22Rv1 (cell line): ENCODE measurements around the gene MVP.

Experiments
- ZFX ChIP-seq: fragments of 450-650 bp; IDR thresholded peaks from 2 replicates; pipeline ENCODE4 v1.6.1; 2017; ENCODE audit warnings: antibody characterized with exemption, borderline replicate concordance
- TF ChIP-seq, protein P1 (sequence below): fragments of 450-650 bp; IDR thresholded peaks from 2 replicates; pipeline ENCODE4 v1.5.1; 2017; ENCODE audit warnings: mild to moderate bottlenecking

DNA sequence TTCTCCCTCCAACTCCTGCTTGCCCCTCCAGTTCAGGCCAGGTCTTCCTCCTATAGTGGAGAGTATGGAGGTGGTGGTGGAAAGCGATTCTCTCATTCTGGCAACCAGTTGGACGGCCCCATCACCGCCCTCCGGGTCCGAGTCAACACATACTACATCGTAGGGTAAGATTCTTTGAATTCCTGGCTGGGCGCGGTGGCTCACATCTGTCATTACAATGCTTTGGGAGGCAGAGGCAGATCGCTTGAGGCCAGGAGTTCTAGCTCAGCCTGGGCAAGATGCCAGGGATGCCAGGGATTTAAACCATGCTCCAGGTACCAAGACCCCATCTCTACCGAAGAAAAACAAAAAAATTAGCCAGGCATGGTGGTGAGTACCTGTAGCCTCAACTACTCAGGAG is 40.8 kb upstream of the MVP start:
- TF ChIP-seq, protein P1, sequence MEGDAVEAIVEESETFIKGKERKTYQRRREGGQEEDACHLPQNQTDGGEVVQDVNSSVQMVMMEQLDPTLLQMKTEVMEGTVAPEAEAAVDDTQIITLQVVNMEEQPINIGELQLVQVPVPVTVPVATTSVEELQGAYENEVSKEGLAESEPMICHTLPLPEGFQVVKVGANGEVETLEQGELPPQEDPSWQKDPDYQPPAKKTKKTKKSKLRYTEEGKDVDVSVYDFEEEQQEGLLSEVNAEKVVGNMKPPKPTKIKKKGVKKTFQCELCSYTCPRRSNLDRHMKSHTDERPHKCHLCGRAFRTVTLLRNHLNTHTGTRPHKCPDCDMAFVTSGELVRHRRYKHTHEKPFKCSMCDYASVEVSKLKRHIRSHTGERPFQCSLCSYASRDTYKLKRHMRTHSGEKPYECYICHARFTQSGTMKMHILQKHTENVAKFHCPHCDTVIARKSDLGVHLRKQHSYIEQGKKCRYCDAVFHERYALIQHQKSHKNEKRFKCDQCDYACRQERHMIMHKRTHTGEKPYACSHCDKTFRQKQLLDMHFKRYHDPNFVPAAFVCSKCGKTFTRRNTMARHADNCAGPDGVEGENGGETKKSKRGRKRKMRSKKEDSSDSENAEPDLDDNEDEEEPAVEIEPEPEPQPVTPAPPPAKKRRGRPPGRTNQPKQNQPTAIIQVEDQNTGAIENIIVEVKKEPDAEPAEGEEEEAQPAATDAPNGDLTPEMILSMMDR = no peak
- no peak for TF ChIP-seq ZFX
